Activated T-cell treated with anti-CD3 and anti-CD28 coated beads, Interleukin-2, amount 50 U/mL, for 24 hours (primary cell): ENCODE results near the gene C14orf93.
A peak's percentile ranks its signal among the peaks of the same experiment; 100 is the strongest.

Experiments used
- DNase-seq: peaks from one replicate; pipeline ENCODE4 v3.0.0-alpha.2; 2020
- H3K27ac Mint-ChIP-seq: 2 replicates; pipeline ENCODE4 v1.8.0; 2020; ENCODE audit warnings: mild to moderate bottlenecking, mixed read lengths
- H3K27me3 Mint-ChIP-seq: 2 replicates; pipeline ENCODE4 v1.8.0; 2020; ENCODE audit warnings: mixed read lengths
- H3K36me3 Mint-ChIP-seq: 2 replicates; pipeline ENCODE4 v1.8.0; 2020; ENCODE audit warnings: low read depth, mixed read lengths
- H3K4me1 Mint-ChIP-seq: 2 replicates; pipeline ENCODE4 v1.8.0; 2020; ENCODE audit warnings: low read depth, mixed read lengths
- H3K4me3 Mint-ChIP-seq: 2 replicates; pipeline ENCODE4 v1.8.0; 2020; ENCODE audit warnings: mild to moderate bottlenecking, moderate library complexity, mixed read lengths
- H3K9me3 Mint-ChIP-seq: 2 replicates; pipeline ENCODE4 v1.8.0; 2020; ENCODE audit warnings: mixed read lengths

Gene C14orf93

GRCh38 chr14:23009939-23010726, at the start of gene C14orf93:
Gene C14orf93, minus strand, starts transcription at chr14:23010143. Its CDS starts 11,120 bp downstream, at chr14:22999023.
- no peaks in the 10 kb centered on the region for H3K27me3 Mint-ChIP-seq
- peaks cover 7% of the 10 kb centered on the region for H3K36me3 Mint-ChIP-seq
- peak within 1 kb of the TSS; percentile 97 for H3K27ac Mint-ChIP-seq
- no peaks in the 10 kb centered on the region for H3K9me3 Mint-ChIP-seq
- H3K4me3 Mint-ChIP-seq = peak within 1 kb of the TSS; percentile 86
- H3K4me1 Mint-ChIP-seq = peaks cover 50% of the 10 kb centered on the region
- peak; percentile 86 for DNase-seq

GRCh38 chr14:23058654-23059504, 48.9 kb upstream of the C14orf93 start:
- H3K4me1 Mint-ChIP-seq = peaks cover 20% of the 10 kb centered on the region
- no peaks in the 10 kb centered on the region for H3K9me3 Mint-ChIP-seq
- DNase-seq = no peak
- H3K4me3 Mint-ChIP-seq = no peak overlapping the region
- H3K27ac Mint-ChIP-seq = no peak overlapping the region
- peaks cover 4% of the 10 kb centered on the region for H3K27me3 Mint-ChIP-seq
- peaks cover 59% of the 10 kb centered on the region for H3K36me3 Mint-ChIP-seq

GRCh38 chr14:23057757-23058653, 48.1 kb upstream of the C14orf93 start:
- peak overlapping the region; percentile 82 for H3K4me3 Mint-ChIP-seq
- H3K27ac Mint-ChIP-seq = peak overlapping the region; percentile 82
- no peaks in the 10 kb centered on the region for H3K9me3 Mint-ChIP-seq
- H3K36me3 Mint-ChIP-seq = peaks cover 50% of the 10 kb centered on the region
- H3K4me1 Mint-ChIP-seq = peaks cover 20% of the 10 kb centered on the region
- DNase-seq = peak; percentile 91
- H3K27me3 Mint-ChIP-seq = peaks cover 4% of the 10 kb centered on the region

- Mint-ChIP-seq H3K9me3 (no peaks in the 10 kb centered on the region), H3K27ac (peak within 1 kb of the TSS; percentile 82), H3K4me3 (peak within 1 kb of the TSS; percentile 82), H3K4me1 (peaks cover 20% of the 10 kb centered on the region), H3K36me3 (peaks cover 41% of the 10 kb centered on the region), H3K27me3 (peaks cover 4% of the 10 kb centered on the region)
- peak; percentile 77 for DNase-seq
Measured at GRCh38 chr14:23056956-23057756, 47.2 kb upstream of the C14orf93 start, which contains the start of gene CDH24. Gene CDH24, minus strand, starts transcription at chr14:23057520. Its CDS starts 1,787 bp downstream, at chr14:23055733.

GRCh38 chr14:23056145-23056955, 46.4 kb upstream of the C14orf93 start:
- Mint-ChIP-seq H3K9me3 (no peaks in the 10 kb centered on the region), H3K4me1 (peaks cover 20% of the 10 kb centered on the region), H3K36me3 (peaks cover 34% of the 10 kb centered on the region), H3K27me3 (peaks cover 4% of the 10 kb centered on the region), H3K27ac (peak overlapping the region; percentile 79), H3K4me3 (peak overlapping the region; percentile 68)
- peak; percentile 74 for DNase-seq

- H3K4me3 Mint-ChIP-seq = no peak overlapping the region
Measured at GRCh38 chr14:23055621-23056144, 45.7 kb upstream of the C14orf93 start.

GRCh38 chr14:23055147-23055550, 45.2 kb upstream of the C14orf93 start:
- Mint-ChIP-seq H3K27ac (no peak overlapping the region), H3K4me1 (peaks cover 20% of the 10 kb centered on the region), H3K9me3 (no peaks in the 10 kb centered on the region), H3K27me3 (peaks cover 4% of the 10 kb centered on the region), H3K36me3 (peaks cover 22% of the 10 kb centered on the region), H3K4me3 (no peak overlapping the region)
- no peak for DNase-seq

More at GRCh38 chr14:23055621-23056144, 45.7 kb upstream of the C14orf93 start:
- Mint-ChIP-seq H3K27me3 (peaks cover 4% of the 10 kb centered on the region), H3K9me3 (no peaks in the 10 kb centered on the region), H3K4me1 (peaks cover 20% of the 10 kb centered on the region), H3K27ac (no peak overlapping the region), H3K36me3 (peaks cover 28% of the 10 kb centered on the region)
- no peak for DNase-seq

GRCh38 chr14:23054000-23054811, 44.3 kb upstream of the C14orf93 start:
- H3K4me3 Mint-ChIP-seq = no peak overlapping the region
- H3K9me3 Mint-ChIP-seq = no peaks in the 10 kb centered on the region
- peak; percentile 56 for DNase-seq
- H3K27me3 Mint-ChIP-seq = peaks cover 4% of the 10 kb centered on the region
- no peak overlapping the region for H3K27ac Mint-ChIP-seq
- H3K36me3 Mint-ChIP-seq = peaks cover 13% of the 10 kb centered on the region
- H3K4me1 Mint-ChIP-seq = peaks cover 20% of the 10 kb centered on the region

GRCh38 chr14:23053426-23053825, 43.5 kb upstream of the C14orf93 start:
- Mint-ChIP-seq H3K27ac (no peak overlapping the region), H3K4me1 (peaks cover 20% of the 10 kb centered on the region), H3K4me3 (no peak overlapping the region), H3K36me3 (peaks cover 6% of the 10 kb centered on the region), H3K9me3 (no peaks in the 10 kb centered on the region), H3K27me3 (peaks cover 4% of the 10 kb centered on the region)
- DNase-seq = no peak

- peaks cover 14% of the 10 kb centered on the region for H3K4me1 Mint-ChIP-seq
- H3K4me3 Mint-ChIP-seq = no peak overlapping the region
- no peak overlapping the region for H3K27ac Mint-ChIP-seq
- no peaks in the 10 kb centered on the region for H3K36me3 Mint-ChIP-seq
- no peaks in the 10 kb centered on the region for H3K9me3 Mint-ChIP-seq
- DNase-seq = no peak
- H3K27me3 Mint-ChIP-seq = peaks cover 4% of the 10 kb centered on the region
Measured at GRCh38 chr14:23052671-23053070, 42.7 kb upstream of the C14orf93 start.

- no peak overlapping the region for H3K4me3 Mint-ChIP-seq
- peaks cover 14% of the 10 kb centered on the region for H3K4me1 Mint-ChIP-seq
- peaks cover 4% of the 10 kb centered on the region for H3K27me3 Mint-ChIP-seq
- H3K27ac Mint-ChIP-seq = no peak overlapping the region
- no peaks in the 10 kb centered on the region for H3K9me3 Mint-ChIP-seq
- DNase-seq = no peak
- H3K36me3 Mint-ChIP-seq = no peaks in the 10 kb centered on the region
Measured at GRCh38 chr14:23052182-23052623, 42.3 kb upstream of the C14orf93 start.
